Tibial artery (tissue), 4 donors: ENCODE results near the gene NTSR1.

Experiments
- DNase-seq, 2 donors: peaks; one replicate each; pipeline ENCODE4 v3.0.0-alpha.2; 2019
- H3K27ac ChIP-seq, 2 donors: fragments of 200-600 bp; sonication (generic) in 1 of 2; 1 replicate in 1 of 2; 2 replicates in 1 of 2; pipeline ENCODE4 v1.5.1; 2018 to 2019; ENCODE audit warnings: mild to moderate bottlenecking in 1 of 2
- H3K27me3 ChIP-seq, 2 donors: fragments of 200-600 bp; sonication (generic) in 1 of 2; one replicate each; pipeline versions ENCODE4 v1.5.1 to v1.6.0; 2016 to 2019
- H3K36me3 ChIP-seq, 3 donors: fragments of 200-600 bp; sonication (generic) in 2 of 3; one replicate each; pipeline ENCODE4 v1.5.1; 2016 to 2019; ENCODE audit warnings: mild to moderate bottlenecking in 2 of 3
- H3K4me1 ChIP-seq, 4 donors: fragments of 200-600 bp; sonication (generic) in 2 of 4; 1 replicate in 3 of 4; 2 replicates in 1 of 4; pipeline ENCODE4 v1.5.1; 2016 to 2019
- H3K4me3 ChIP-seq, 2 donors: fragments of 200-600 bp; sonication (generic) in 1 of 2; 1 replicate in 1 of 2; 2 replicates in 1 of 2; pipeline ENCODE4 v1.5.1; 2018 to 2019; ENCODE audit warnings: mild to moderate bottlenecking in 2 of 2
- H3K9me3 ChIP-seq, 3 donors: fragments of 200-600 bp; sonication (generic) in 1 of 3; one replicate each; pipeline ENCODE4 v1.5.1; 2016 to 2019
- CTCF ChIP-seq, 2 experiments: fragments of 200-600 bp in 1 of 2; fragments of 450-650 bp in 1 of 2; IDR thresholded peaks; one replicate each; pipeline ENCODE4 v1.5.1; 2017 to 2019; ENCODE audit warnings: antibody characterized with exemption in 2 of 2, mild to moderate bottlenecking in 1 of 2, moderate library complexity in 1 of 2
- intact Hi-C: fragments of 100-400 bp; cut with DNase I; formaldehyde crosslinking; loops from one replicate; pipeline ENCODE4 v1.15.0; 2023; ENCODE audit warnings: low total_unique reads

The NTSR1 gene

GRCh38 chr20:62802026-62802712, 93.5 kb downstream of the NTSR1 start:
- Histone ChIP-seq H3K4me1 (peaks cover 0 to 48% (median 24%) of the 10 kb centered on the region in 4 donors), H3K9me3 (no peaks in the 10 kb centered on the region), H3K27ac (no peak overlapping the region), H3K27me3 (no peaks in the 10 kb centered on the region), H3K4me3 (no peak overlapping the region), H3K36me3 (peaks cover 15 to 45% (median 40%) of the 10 kb centered on the region in 3 donors)
- intact Hi-C loops = loop anchor here (10.0 kb wide), 1 partner anchor 63 kb away; the partner anchor contains the start of gene TCFL5
- no peak for DNase-seq
- no peak for TF ChIP-seq CTCF (IDR thresholded peaks at IDR 0.05)

DNA sequence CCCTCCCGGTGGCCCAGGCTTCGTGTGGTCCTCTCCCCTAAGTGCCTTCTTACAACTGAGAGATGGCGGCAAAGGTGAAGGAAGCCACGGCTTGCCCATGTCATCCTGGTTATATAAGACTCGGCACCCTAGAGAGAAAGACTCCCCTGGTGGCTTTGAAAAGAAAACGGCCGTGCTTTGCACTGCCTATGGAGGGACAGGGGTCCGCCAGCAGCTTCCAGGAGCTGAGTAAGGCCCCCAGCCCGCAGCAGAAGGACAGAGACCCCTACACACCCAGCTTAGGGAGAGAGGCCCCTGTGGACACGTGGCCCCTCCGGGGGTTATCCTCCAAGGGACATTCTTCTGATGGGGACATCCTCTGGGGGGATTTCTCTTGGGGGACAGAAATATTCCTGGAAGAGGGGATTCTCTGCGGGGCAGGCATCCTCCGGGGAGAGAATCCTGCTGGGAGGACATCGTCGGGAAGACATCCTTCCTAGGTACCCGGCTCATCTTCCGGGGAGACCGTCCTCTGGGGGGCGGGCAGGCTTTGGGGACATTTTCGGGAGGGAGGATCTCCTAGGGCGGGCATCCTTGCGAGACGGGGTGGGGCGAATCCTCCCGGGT, 95.5 kb downstream of the NTSR1 start:
- no peak for DNase-seq
- H3K4me1 ChIP-seq = peaks cover 0 to 54% (median 26%) of the 10 kb centered on the region in 4 donors

GRCh38 chr20:62804627-62805154, 96.1 kb downstream of the NTSR1 start, which contains the start of gene OGFR:
Gene OGFR, plus strand, starts transcription at chr20:62804835. Its CDS starts 25 bp downstream, at chr20:62804860.
- Histone ChIP-seq H3K4me1 (peaks cover 0 to 54% (median 26%) of the 10 kb centered on the region in 4 donors), H3K36me3 (peaks cover 22 to 49% (median 46%) of the 10 kb centered on the region in 3 donors), H3K9me3 (no peaks in the 10 kb centered on the region), H3K27ac (peak within 1 kb of the TSS; percentile 77 to 85), H3K4me3 (peak within 1 kb of the TSS; percentile 84 to 92), H3K27me3 (no peaks in the 10 kb centered on the region)
- peak; percentile 51 to 81 for DNase-seq
- TF ChIP-seq CTCF (IDR thresholded peaks at IDR 0.05) = no peak
- intact Hi-C loops = loop anchor here (5.0 to 10.0 kb wide), 2 partner anchors 60 to 137 kb away; partner anchors contain the start of gene TCFL5

More for the DNA sequence above, 95.5 kb downstream of the NTSR1 start:
- Histone ChIP-seq H3K27me3 (no peaks in the 10 kb centered on the region), H3K4me3 (peak overlapping the region; percentile 84 to 92), H3K27ac (peak overlapping the region; percentile 77 to 85), H3K9me3 (no peaks in the 10 kb centered on the region), H3K36me3 (peaks cover 20 to 49% (median 46%) of the 10 kb centered on the region in 3 donors)
- no peak for TF ChIP-seq CTCF (IDR thresholded peaks at IDR 0.05)
- intact Hi-C loops = loop anchor here (10.0 kb wide), 1 partner anchor 61 kb away; the partner anchor contains the start of gene TCFL5

DNA sequence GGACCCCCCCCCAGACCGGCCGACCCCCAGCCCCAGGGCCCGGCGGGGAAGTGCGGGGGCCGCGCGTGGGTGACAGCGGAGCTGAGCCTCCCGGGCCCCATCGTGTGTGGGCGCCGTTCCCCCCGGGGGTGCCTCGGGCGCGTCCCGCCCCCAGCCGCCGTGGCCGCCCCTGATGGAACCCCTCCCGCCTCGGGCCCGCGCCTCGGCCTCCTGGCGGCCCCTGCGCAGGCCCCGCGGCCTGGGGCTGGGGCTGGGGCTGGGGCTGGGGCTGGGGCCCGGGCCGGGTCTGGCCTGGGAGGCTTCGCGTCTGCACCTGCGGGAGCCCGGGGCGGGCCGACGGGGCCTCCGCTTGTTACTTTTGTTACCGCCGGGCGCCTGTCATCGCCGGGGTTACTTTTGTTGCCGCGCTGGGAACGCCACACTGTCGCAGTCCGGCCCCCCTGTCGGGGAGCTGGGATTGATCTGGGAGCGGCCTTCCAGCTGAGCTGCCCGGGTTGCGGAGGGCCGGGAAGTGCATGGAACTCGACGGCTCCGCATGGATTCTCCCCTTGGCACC, 96.6 kb downstream of the NTSR1 start:
- no peak for TF ChIP-seq CTCF (IDR thresholded peaks at IDR 0.05)
- no peaks in the 10 kb centered on the region for H3K27me3 ChIP-seq
- DNase-seq = no peak
- H3K9me3 ChIP-seq = no peaks in the 10 kb centered on the region
- H3K36me3 ChIP-seq = peaks cover 26 to 49% (median 47%) of the 10 kb centered on the region in 3 donors
- H3K4me3 ChIP-seq = peak overlapping the region; percentile 84 to 92
- peak overlapping the region; percentile 77 to 85 for H3K27ac ChIP-seq
- H3K4me1 ChIP-seq = peaks cover 0 to 54% (median 26%) of the 10 kb centered on the region in 4 donors
- intact Hi-C loops = loop anchor here (5.0 to 10.0 kb wide), 2 partner anchors 60 to 138 kb away; partner anchors contain the start of gene TCFL5

GRCh38 chr20:62805711-62806382, 97.2 kb downstream of the NTSR1 start:
- H3K4me1 ChIP-seq = peaks cover 0 to 54% (median 26%) of the 10 kb centered on the region in 4 donors
- H3K9me3 ChIP-seq = no peaks in the 10 kb centered on the region
- TF ChIP-seq CTCF (IDR thresholded peaks at IDR 0.05) = no peak
- peak in 1 of 2 donors; percentile 72 for DNase-seq
- peak overlapping the region; percentile 84 to 92 for H3K4me3 ChIP-seq
- intact Hi-C loops = loop anchor here (5.0 to 10.0 kb wide), 2 partner anchors 59 to 139 kb away; partner anchors contain the start of gene TCFL5
- peak overlapping the region; percentile 77 to 85 for H3K27ac ChIP-seq
- H3K36me3 ChIP-seq = peaks cover 32 to 49% (median 47%) of the 10 kb centered on the region in 3 donors
- no peaks in the 10 kb centered on the region for H3K27me3 ChIP-seq
